ENCODE measurements around the gene RTN4.

Gene RTN4

GRCh38 chr2:55052129-55053061, 2.1 kb upstream of the RTN4 start:
- no peaks in the 10 kb centered on the region for H3K9me3 ChIP-seq (ENCODE audit: insufficient read depth, low read length)
- H3K4me3 ChIP-seq (ENCODE audit: low read length) = peak overlapping the region; percentile 97
- H3K27me3 ChIP-seq (ENCODE audit: low read depth, low read length) = no peaks in the 10 kb centered on the region
- peak overlapping the region; percentile 83 for H3K4me2 ChIP-seq (ENCODE audit: low read length)
- no peaks in the 10 kb centered on the region for H3K36me3 ChIP-seq (replicated peaks; ENCODE audit: low read depth, low read length)
- peaks cover 8% of the 10 kb centered on the region for H4K20me1 ChIP-seq (ENCODE audit: insufficient read depth, low read length)
- TF ChIP-seq CTCF (IDR thresholded peaks at IDR 0.05; ENCODE audit: low read depth, low read length) = no peak
- no peak for TF ChIP-seq EZH2phosphoT487 (IDR thresholded peaks at IDR 0.05; ENCODE audit: low read depth)
- H3K27ac ChIP-seq (ENCODE audit: low read length) = no peak overlapping the region
- H3K9ac ChIP-seq (ENCODE audit: low read length) = no peak overlapping the region
- H2AFZ ChIP-seq (ENCODE audit: low read depth, low read length) = no peak overlapping the region
- peaks cover 26% of the 10 kb centered on the region for H3K79me2 ChIP-seq (ENCODE audit: low read length)
- peaks cover 51% of the 10 kb centered on the region for H3K4me1 ChIP-seq (ENCODE audit: low read length)

GRCh38 chr2:55051026-55051866, 995 bp upstream of the RTN4 start:
- H3K27ac ChIP-seq (ENCODE audit: low read length) = peak overlapping the region; percentile 17; the same call in 1 of the 2 replicates
- H3K27me3 ChIP-seq (ENCODE audit: low read depth, low read length) = no peaks in the 10 kb centered on the region
- no peak overlapping the region for H2AFZ ChIP-seq (ENCODE audit: low read depth, low read length)
- H4K20me1 ChIP-seq (ENCODE audit: insufficient read depth, low read length) = peaks cover 17% of the 10 kb centered on the region
- H3K9me3 ChIP-seq (ENCODE audit: insufficient read depth, low read length) = no peaks in the 10 kb centered on the region
- no peak for TF ChIP-seq EZH2phosphoT487 (IDR thresholded peaks at IDR 0.05; ENCODE audit: low read depth)
- TF ChIP-seq CTCF (IDR thresholded peaks at IDR 0.05; ENCODE audit: low read depth, low read length) = no peak
- peak overlapping the region; percentile 83 for H3K4me2 ChIP-seq (ENCODE audit: low read length)
- peaks cover 52% of the 10 kb centered on the region for H3K4me1 ChIP-seq (ENCODE audit: low read length)
- H3K79me2 ChIP-seq (ENCODE audit: low read length) = peaks cover 38% of the 10 kb centered on the region
- H3K9ac ChIP-seq (ENCODE audit: low read length) = peak overlapping the region; percentile 65
- peak overlapping the region; percentile 97 for H3K4me3 ChIP-seq (ENCODE audit: low read length)
- no peaks in the 10 kb centered on the region for H3K36me3 ChIP-seq (replicated peaks; ENCODE audit: low read depth, low read length)

GRCh38 chr2:55049821-55050099, 491 bp downstream of the RTN4 start:
- Histone ChIP-seq H3K79me2 (ENCODE audit: low read length) (peaks cover 53% of the 10 kb centered on the region), H3K27ac (ENCODE audit: low read length) (peak overlapping the region; percentile 87), H4K20me1 (ENCODE audit: insufficient read depth, low read length) (peaks cover 29% of the 10 kb centered on the region), H3K9ac (ENCODE audit: low read length) (peak overlapping the region; percentile 98), H3K9me3 (ENCODE audit: insufficient read depth, low read length) (no peaks in the 10 kb centered on the region), H3K27me3 (ENCODE audit: low read depth, low read length) (no peaks in the 10 kb centered on the region), H3K4me3 (ENCODE audit: low read length) (peak overlapping the region; percentile 97), H2AFZ (ENCODE audit: low read depth, low read length) (peak overlapping the region; percentile 43; the same call in 1 of the 2 replicates), H3K4me1 (ENCODE audit: low read length) (peaks cover 46% of the 10 kb centered on the region), H3K36me3 (replicated peaks; ENCODE audit: low read depth, low read length) (no peaks in the 10 kb centered on the region), H3K4me2 (ENCODE audit: low read length) (peak overlapping the region; percentile 84)
- no peak for TF ChIP-seq CTCF (IDR thresholded peaks at IDR 0.05; ENCODE audit: low read depth, low read length)
- no peak for TF ChIP-seq EZH2phosphoT487 (IDR thresholded peaks at IDR 0.05; ENCODE audit: low read depth)

Measured in OCI-LY3 (cell line).